DMS 273 (cell line): ENCODE results near the gene PAM16.
A peak's percentile ranks its signal among the peaks of the same experiment; 100 is the strongest.
"Not testable (repeated sequence)": the region's sequence is repeated elsewhere in the genome, so short reads cannot be mapped to it uniquely, and the experiment has no call there.

Experiments
- DNase-seq: peaks from one replicate; lab custom pipeline; 2025; ENCODE audit not compliant: unreplicated experiment; lab: John Stamatoyannopoulos, UW

Gene PAM16

GRCh38 chr16:4336701-4337539 lies 14.2 kb downstream of the PAM16 start:
- DNase-seq = no peak

- DNase-seq = no peak
These were observed 16.2 kb downstream of the PAM16 start for GRCh38 chr16:4334724-4335495.

GRCh38 chr16:4333714-4334113 lies 17.4 kb downstream of the PAM16 start:
- DNase-seq = not testable (repeated sequence)

GRCh38 chr16:4333308-4333638 lies 17.8 kb downstream of the PAM16 start:
- DNase-seq = no peak

GRCh38 chr16:4332623-4333307 lies 18.4 kb downstream of the PAM16 start:
- no peak for DNase-seq

GRCh38 chr16:4332083-4332482 lies 19.0 kb downstream of the PAM16 start:
- DNase-seq = no peak

- peak; percentile 85 for DNase-seq
These were observed 20.7 kb downstream of the PAM16 start for GRCh38 chr16:4330277-4330874.

- DNase-seq = peak; percentile 45
These were observed 22.0 kb downstream of the PAM16 start for GRCh38 chr16:4328782-4329775.

GRCh38 chr16:4328046-4328781 lies 22.9 kb downstream of the PAM16 start:
- peak; percentile 73 for DNase-seq

GRCh38 chr16:4327386-4328045 lies 23.6 kb downstream of the PAM16 start:
- DNase-seq = no peak

GRCh38 chr16:4325253-4325758 lies 25.8 kb downstream of the PAM16 start:
- no peak for DNase-seq

- DNase-seq = no peak
These were observed 26.4 kb downstream of the PAM16 start for GRCh38 chr16:4324492-4325252.

GRCh38 chr16:4323845-4324488 lies 27.2 kb downstream of the PAM16 start:
- DNase-seq = peak; percentile 46

GRCh38 chr16:4323071-4323844 lies 27.9 kb downstream of the PAM16 start:
- DNase-seq = no peak

GRCh38 chr16:4322121-4323052 lies 28.7 kb downstream of the PAM16 start:
- no peak for DNase-seq
